IMR-90 (cell line): Measurements from ENCODE around the gene SMIM7. TPM values are rescaled to one million over a fixed set of nuclear protein-coding genes. Genes with fewer than 3 reads are reported as not detected.

Source experiments
- ATAC-seq: fragments of 200-7000 bp; cut with Tn5 transposase; 2 replicates; pipeline ENCODE4 v1.9.1; 2020; ENCODE audit warnings: low read depth, mild to moderate bottlenecking, moderate library complexity
- BruUV-seq: library from RNA; stranded (reverse); fragments of 400-500 nt; replicated peaks from 2 replicates; lab custom pipeline; 2021; lab: Mats Ljungman, UMichigan
- CTCF ChIA-PET: fragments of 300-600 bp; formaldehyde crosslinking; extraction: SDS; loops from one replicate; lab custom pipeline; 2021; ENCODE audit warnings: antibody characterized with exemption; lab: Yijun Ruan, JAX
- POLR2A ChIA-PET: fragments of 300-600 bp; sonication (Branson Sonifier 250); formaldehyde crosslinking; loops from one replicate; lab custom pipeline; 2022; ENCODE audit warnings: antibody characterized with exemption; ENCODE audit not compliant: unreplicated experiment; lab: Charles Lee
- DNase-seq: peaks from one replicate; pipeline ENCODE4 v3.0.0; 2013
- H2AFZ ChIP-seq: replicated peaks from 2 replicates; pipeline ENCODE3; 2013; ENCODE audit warnings: low read length, mild to moderate bottlenecking; ENCODE audit not compliant: poor library complexity
- H2AK5ac ChIP-seq: 2 replicates; pipeline ENCODE4 v1.6.1; 2013; ENCODE audit warnings: low read depth, low read length, inconsistent platforms
- H2AK9ac ChIP-seq: replicated peaks from 2 replicates; pipeline ENCODE3; 2013; ENCODE audit warnings: mild to moderate bottlenecking, low read depth, low read length, moderate library complexity; ENCODE audit not compliant: poor library complexity
- H2BK120ac ChIP-seq: 2 replicates; pipeline ENCODE4 v1.6.1; 2013; ENCODE audit warnings: low read depth, low read length, inconsistent platforms
- H2BK15ac ChIP-seq: 3 replicates; pipeline ENCODE4 v1.6.1; 2013; ENCODE audit warnings: low read depth, low read length, inconsistent platforms
- H2BK20ac ChIP-seq: 2 replicates; pipeline ENCODE4 v1.6.1; 2013; ENCODE audit warnings: low read depth, mild to moderate bottlenecking, inconsistent platforms, low read length, moderate library complexity
- H2BK5ac ChIP-seq: 2 replicates; pipeline ENCODE4 v1.6.1; 2013; ENCODE audit warnings: mild to moderate bottlenecking, low read depth, low read length, inconsistent platforms; ENCODE audit not compliant: poor library complexity, severe bottlenecking
- H3K14ac ChIP-seq: replicated peaks from 2 replicates; pipeline ENCODE4 v1.6.1; 2013; ENCODE audit warnings: low read depth, low read length, inconsistent platforms
- H3K18ac ChIP-seq: 2 replicates; pipeline ENCODE4 v1.6.1; 2013; ENCODE audit warnings: low read depth, low read length, control low read depth
- H3K23ac ChIP-seq: 2 replicates; pipeline ENCODE4 v1.6.1; 2013; ENCODE audit warnings: low read depth, low read length, inconsistent platforms
- H3K27ac ChIP-seq: 2 replicates; pipeline ENCODE4 v1.5.1; 2013; ENCODE audit warnings: mild to moderate bottlenecking, control low read depth, low read length; ENCODE audit not compliant: insufficient read depth
- H3K27me3 ChIP-seq: 2 replicates; pipeline ENCODE4 v1.6.1; 2013; ENCODE audit warnings: low read length; ENCODE audit not compliant: control insufficient read depth, insufficient read depth
- H3K36me3 ChIP-seq: 2 replicates; pipeline ENCODE4 v1.6.1; 2013; ENCODE audit warnings: low read length, mixed read lengths; ENCODE audit not compliant: control insufficient read depth, insufficient read depth
- H3K4ac ChIP-seq: 2 replicates; pipeline ENCODE4 v1.6.1; 2013; ENCODE audit warnings: low read depth, low read length, inconsistent platforms
- H3K4me1 ChIP-seq: 2 replicates; pipeline ENCODE4 v1.6.1; 2013; ENCODE audit warnings: low read length, mixed read lengths; ENCODE audit not compliant: control insufficient read depth, insufficient read depth
- H3K4me2 ChIP-seq: 2 replicates; pipeline ENCODE4 v1.6.1; 2013; ENCODE audit warnings: low read depth, mild to moderate bottlenecking, control low read depth, low read length, moderate library complexity
- H3K4me3 ChIP-seq: 2 replicates; pipeline ENCODE4 v1.5.1; 2013; ENCODE audit warnings: low read depth, mild to moderate bottlenecking, control low read depth, low read length, moderate library complexity; ENCODE audit not compliant: insufficient read depth
- H3K56ac ChIP-seq: 2 replicates; pipeline ENCODE4 v1.6.1; 2013; ENCODE audit warnings: low read length, inconsistent platforms; ENCODE audit not compliant: insufficient read depth; ENCODE audit errors: extremely low read depth
- H3K79me1 ChIP-seq, 2 experiments: 2 replicates each; pipeline ENCODE4 v1.6.1; 2013; ENCODE audit warnings: low read length in 2 of 2, inconsistent platforms in 1 of 2, low read depth in 1 of 2
- H3K9ac ChIP-seq: 2 replicates; pipeline ENCODE4 v1.6.1; 2013; ENCODE audit warnings: low read depth, low read length, control low read depth
- H3K9me1 ChIP-seq: 2 replicates; pipeline ENCODE4 v1.6.1; 2013; ENCODE audit warnings: low read length, inconsistent platforms; ENCODE audit not compliant: insufficient read depth
- H3K9me3 ChIP-seq: 2 replicates; pipeline ENCODE4 v1.6.1; 2013; ENCODE audit warnings: low read length; ENCODE audit not compliant: control insufficient read depth, insufficient read depth
- H4K20me1 ChIP-seq: 2 replicates; pipeline ENCODE4 v1.6.1; 2013; ENCODE audit warnings: low read length, inconsistent platforms; ENCODE audit not compliant: insufficient read depth
- H4K5ac ChIP-seq: 2 replicates; pipeline ENCODE4 v1.6.1; 2013; ENCODE audit warnings: mild to moderate bottlenecking, low read depth, low read length, control low read depth
- H4K8ac ChIP-seq, 2 experiments: 2 replicates each; pipeline ENCODE4 v1.6.1; 2013; ENCODE audit warnings: low read depth in 2 of 2, low read length in 2 of 2, control low read depth in 1 of 2, inconsistent platforms in 1 of 2
- H4K91ac ChIP-seq: 2 replicates; pipeline ENCODE4 v1.6.1; 2013; ENCODE audit warnings: low read depth, low read length, inconsistent platforms; ENCODE audit not compliant: insufficient read depth
- MXI1 ChIP-seq: IDR thresholded peaks from 2 replicates; pipeline ENCODE4 v1.6.1; 2012; ENCODE audit warnings: low read depth, mild to moderate bottlenecking, low read length, moderate library complexity, borderline replicate concordance
- NFE2L2 ChIP-seq: fragments of 150-350 bp; IDR thresholded peaks from 2 replicates; pipeline ENCODE4 v1.6.1; 2016; ENCODE audit warnings: low read depth, mild to moderate bottlenecking, low read length
- WGBS, 2 experiments: methylation state at CpG; one replicate each; pipeline versions ENCODE4 v1.1.5 to v1.1.7; 2013; ENCODE audit warnings: missing lambda C conversion rate in 2 of 2; ENCODE audit not compliant: insufficient read length in 1 of 2; ENCODE audit errors: extremely low coverage in 2 of 2; 5-methylcytosine and 5-hydroxymethylcytosine counted together
- dilution Hi-C: fragments of 300-500 bp; cut with HindIII; formaldehyde crosslinking; loops from one replicate; pipeline ENCODE4 v1.14.3; 2018; ENCODE audit warnings: low sequenced_read_pairs; ENCODE audit not compliant: unreplicated experiment
- in situ Hi-C: fragments of 300-500 bp; cut with MboI; formaldehyde crosslinking; loops from 3 replicates; pipeline ENCODE4 v1.14.3; 2019; ENCODE audit warnings: low sequenced_read_pairs, inconsistent platforms, mixed read lengths
- intact Hi-C: fragments of 100-400 bp; cut with micrococcal nuclease; formaldehyde crosslinking; loops from 2 replicates; pipeline ENCODE4 v1.10.0; 2022
- polyA plus RNA-seq, 3 experiments: library from polyadenylated mRNA; depleted of rRNA; stranded (reverse); fragments of >200 nt; gene quantifications; 2 replicates each; pipeline ENCODE4 v1.2.3, GENCODE V29; 2012; ENCODE audit warnings: low replicate concordance in 1 of 3
- total RNA-seq: library from RNA; depleted of rRNA; stranded (reverse); fragments of >200 nt; gene quantifications from 2 replicates; pipeline ENCODE4 v1.2.3, GENCODE V29; 2012

Gene SMIM7
- total and polyA plus RNA-seq, 2 of the 4 experiments (the other 2 are of a cell fraction), result 55.7 to 64.8 TPM

GRCh38 chr19:16623066-16623465 is 36.9 kb downstream of the SMIM7 start:
- Histone ChIP-seq H2BK20ac (no peak overlapping the region), H2BK15ac (no peak overlapping the region), H3K27ac (no peak overlapping the region), H3K4ac (no peak overlapping the region), H3K9me3 (no peaks in the 10 kb centered on the region), H3K27me3 (no peaks in the 10 kb centered on the region), H4K91ac (no peak overlapping the region), H2AK9ac (no peak overlapping the region), H4K20me1 (peaks cover 97% of the 10 kb centered on the region), H3K9ac (no peak overlapping the region), H2AK5ac (no peak overlapping the region), H3K4me2 (no peak overlapping the region), H3K18ac (no peak overlapping the region), H3K56ac (no peak overlapping the region), H3K14ac (no peak overlapping the region), H4K5ac (no peak overlapping the region), H2BK5ac (no peak overlapping the region), H3K4me3 (no peak overlapping the region), H3K9me1 (peaks cover 32% of the 10 kb centered on the region), H2AFZ (no peak overlapping the region), H3K79me1 (peaks cover 15 to 91% of the 10 kb centered on the region in 2 experiments; a peak in 3 of 4 replicates), H3K36me3 (peaks cover 11% of the 10 kb centered on the region), H2BK120ac (no peak overlapping the region), H3K4me1 (peaks cover 3% of the 10 kb centered on the region; the same call in 1 of the 2 replicates), H4K8ac (no peak overlapping the region), H3K23ac (no peak overlapping the region)
- DNase-seq (no peak), ATAC-seq (no peak)
- intact Hi-C loops (no loop called here), in situ Hi-C loops (no loop called here), dilution Hi-C loops (no loop called here)
- no peak for TF ChIP-seq MXI1
- TF ChIP-seq NFE2L2, result no peak
- ChIA-PET POLR2A (no interaction called here), CTCF (no interaction called here)
- no TSS peak for BruUV-seq
- WGBS, 2 experiments, result no CpG with 5 or more reads among the region's 2 CpGs
